CD4-positive, CD25-positive, alpha-beta regulatory T cell (primary cell): Measurements from ENCODE around the gene ERC1. TPM values are rescaled to one million over a fixed set of nuclear protein-coding genes. Genes with fewer than 3 reads are reported as not detected.
"Not testable (repeated sequence)": the region's sequence is repeated elsewhere in the genome, so short reads cannot be mapped to it uniquely, and the experiment has no call there.

Experiments
- ATAC-seq, 2 donors: fragments of 150-1000 bp; cut with Tn5 transposase; one replicate each; pipeline ENCODE4 v1.10.0; 2021; ENCODE audit warnings: low read depth in 2 of 2, moderate number of reproducible peaks in 2 of 2, moderate library complexity in 1 of 2
- DNase-seq, 3 donors: peaks; one replicate each; pipeline versions ENCODE4 v3.0.0 to v3.0.0-alpha.2; 2012 to 2022; ENCODE audit warnings: mixed read lengths in 1 of 3
- H3K27ac ChIP-seq: one replicate; pipeline ENCODE4 v1.7.0; 2013; ENCODE audit warnings: mild to moderate bottlenecking, low read length; ENCODE audit not compliant: insufficient read depth, poor library complexity, severe bottlenecking
- H3K27me3 ChIP-seq: one replicate; pipeline ENCODE4 v1.7.0; 2013; ENCODE audit warnings: low read length; ENCODE audit not compliant: control insufficient read depth, insufficient read depth
- H3K36me3 ChIP-seq: one replicate; pipeline ENCODE4 v1.7.0; 2013; ENCODE audit warnings: mild to moderate bottlenecking, low read length, moderate library complexity; ENCODE audit not compliant: control insufficient read depth, insufficient read depth
- H3K4me1 ChIP-seq: 2 replicates; pipeline ENCODE4 v1.7.0; 2013; ENCODE audit warnings: mild to moderate bottlenecking, low read length; ENCODE audit not compliant: insufficient read depth, control insufficient read depth, poor library complexity, severe bottlenecking
- H3K4me3 ChIP-seq: one replicate; pipeline ENCODE4 v1.7.0; 2013; ENCODE audit warnings: low read depth, mild to moderate bottlenecking, low read length, moderate library complexity
- H3K9me3 ChIP-seq, 2 experiments: 1 replicate in 1 of 2; 2 replicates in 1 of 2; pipeline ENCODE4 v1.7.0; 2013; ENCODE audit warnings: low read length in 2 of 2, mild to moderate bottlenecking in 1 of 2, moderate library complexity in 1 of 2; ENCODE audit not compliant: control insufficient read depth in 2 of 2
- H3K27ac Mint-ChIP-seq, 3 donors: one replicate each; pipeline ENCODE4 v1.8.0; 2020 to 2022; ENCODE audit warnings: mild to moderate bottlenecking in 3 of 3, mixed read lengths in 3 of 3, moderate library complexity in 2 of 3
- H3K27me3 Mint-ChIP-seq: one replicate; pipeline ENCODE4 v1.8.0; 2022; ENCODE audit warnings: mild to moderate bottlenecking, mixed read lengths
- H3K36me3 Mint-ChIP-seq: one replicate; pipeline ENCODE4 v1.8.0; 2020; ENCODE audit warnings: mixed read lengths
- H3K4me1 Mint-ChIP-seq, 4 donors: one replicate each; pipeline ENCODE4 v1.8.0; 2020 to 2022; ENCODE audit warnings: mixed read lengths in 4 of 4, mild to moderate bottlenecking in 1 of 4
- H3K4me3 Mint-ChIP-seq, 4 donors: one replicate each; pipeline ENCODE4 v1.8.0; 2020 to 2022; ENCODE audit warnings: mild to moderate bottlenecking in 4 of 4, mixed read lengths in 4 of 4, moderate library complexity in 3 of 4
- H3K9me3 Mint-ChIP-seq, 7 donors: one replicate each; pipeline ENCODE4 v1.8.0; 2020 to 2022; ENCODE audit warnings: mixed read lengths in 7 of 7, mild to moderate bottlenecking in 3 of 7, moderate library complexity in 2 of 7
- polyA plus RNA-seq, 4 donors: library from polyadenylated mRNA; unstranded; fragments of 300-500 nt; fragmentation: Illumina TruSeq; gene quantifications; one replicate each; pipeline ENCODE4 v1.2.3, GENCODE V29; 2021
- total RNA-seq: library from RNA; stranded (reverse); gene quantifications from one replicate; pipeline ENCODE4 v1.2.3, GENCODE V29; 2022

Gene ERC1
- total and polyA plus RNA-seq, 5 donors from 2014 or later: 5.7 to 46.5 (median 7.6) TPM

DNA sequence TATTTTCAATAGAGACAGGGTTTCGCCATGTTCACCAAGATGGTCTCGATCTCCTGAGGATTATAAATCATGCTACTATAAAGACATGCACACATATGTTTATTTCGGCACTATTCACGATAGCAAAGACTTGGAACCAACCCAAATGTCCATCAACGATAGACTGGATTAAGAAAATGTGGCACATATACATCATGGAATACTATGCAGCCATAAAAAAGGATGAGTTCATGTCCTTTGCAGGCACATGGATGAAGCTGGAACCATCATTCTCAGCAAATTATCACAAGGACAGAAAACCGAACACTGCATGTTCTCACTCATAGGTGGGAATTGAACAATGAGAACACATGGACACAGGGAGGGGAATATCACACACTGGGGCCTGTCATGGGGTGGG is 350.2 kb downstream of the ERC1 start:
- not testable (repeated sequence) for H3K27ac Mint-ChIP-seq, H3K4me3 ChIP-seq, H3K27ac ChIP-seq, DNase-seq, H3K36me3 ChIP-seq, H3K27me3 Mint-ChIP-seq, H3K9me3 ChIP-seq, H3K9me3 Mint-ChIP-seq, ATAC-seq, H3K27me3 ChIP-seq, H3K4me1 ChIP-seq, H3K4me3 Mint-ChIP-seq
- peaks cover 19% of the 10 kb centered on the region for H3K36me3 Mint-ChIP-seq
- H3K4me1 Mint-ChIP-seq: peaks cover 0 to 14% (median 0%) of the 10 kb centered on the region in 4 donors

DNA sequence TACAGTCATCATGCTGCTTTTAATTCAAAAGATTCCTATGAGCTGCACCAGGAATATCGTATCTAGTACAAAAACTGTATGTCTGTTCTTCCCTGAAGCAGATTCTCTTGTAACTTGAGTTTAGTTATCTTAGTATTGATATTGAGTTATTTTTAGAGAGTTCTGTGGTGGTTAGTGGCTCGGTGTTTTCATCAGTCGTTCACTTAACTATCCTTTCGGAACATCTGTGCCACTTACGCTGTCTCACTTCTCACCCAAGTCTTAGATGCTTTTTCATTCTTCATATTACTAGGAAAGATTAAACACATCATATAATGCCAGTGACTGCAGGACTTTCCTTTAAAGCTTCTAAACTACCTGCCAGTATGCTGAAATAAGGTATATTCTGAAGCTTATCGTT is 352.4 kb downstream of the ERC1 start:
- ATAC-seq (no peak), DNase-seq (no peak)
- no peaks in the 10 kb centered on the region for H3K27me3 ChIP-seq
- no peaks in the 10 kb centered on the region for H3K4me1 ChIP-seq
- Mint-ChIP-seq H3K36me3 (peaks cover 19% of the 10 kb centered on the region), H3K27me3 (no peaks in the 10 kb centered on the region), H3K4me1 (peaks cover 0 to 6% (median 0%) of the 10 kb centered on the region in 4 donors), H3K4me3 (no peak overlapping the region), H3K27ac (no peak overlapping the region), H3K9me3 (peaks cover 0 to 2% (median 0%) of the 10 kb centered on the region in 7 donors)
- no peak overlapping the region for H3K27ac ChIP-seq
- no peak overlapping the region for H3K4me3 ChIP-seq
- H3K9me3 ChIP-seq: no peaks in the 10 kb centered on the region
- no peaks in the 10 kb centered on the region for H3K36me3 ChIP-seq

DNA sequence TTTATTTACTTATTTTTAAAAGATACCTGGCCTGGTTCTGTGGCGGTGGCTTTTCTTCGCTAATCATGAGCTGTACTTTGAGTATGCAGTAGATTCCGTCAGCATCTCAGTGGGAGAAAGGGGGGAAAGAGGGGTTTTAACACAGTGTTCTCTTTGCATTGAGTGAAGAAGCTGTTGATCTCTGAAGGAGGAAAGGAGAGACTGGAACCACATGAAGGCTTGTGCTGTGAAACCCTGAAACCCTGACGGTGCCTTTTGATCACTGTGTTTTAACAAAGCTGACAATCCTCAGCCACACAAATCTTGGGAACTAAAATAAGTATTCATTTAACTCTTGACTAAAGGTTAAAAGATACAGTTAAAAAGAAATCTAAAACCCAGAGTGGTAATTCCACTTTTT is 353.2 kb downstream of the ERC1 start:
- DNase-seq (no peak), ATAC-seq (no peak)
- Histone ChIP-seq H3K36me3 (no peaks in the 10 kb centered on the region), H3K4me1 (no peaks in the 10 kb centered on the region), H3K9me3 (no peaks in the 10 kb centered on the region), H3K27me3 (no peaks in the 10 kb centered on the region), H3K4me3 (no peak overlapping the region), H3K27ac (no peak overlapping the region)
- peaks cover 0 to 2% (median 0%) of the 10 kb centered on the region in 7 donors for H3K9me3 Mint-ChIP-seq
- H3K4me3 Mint-ChIP-seq: no peak overlapping the region
- no peaks in the 10 kb centered on the region for H3K27me3 Mint-ChIP-seq
- peaks cover 0 to 4% (median 0%) of the 10 kb centered on the region in 4 donors for H3K4me1 Mint-ChIP-seq
- no peak overlapping the region for H3K27ac Mint-ChIP-seq
- peaks cover 19% of the 10 kb centered on the region for H3K36me3 Mint-ChIP-seq

DNA sequence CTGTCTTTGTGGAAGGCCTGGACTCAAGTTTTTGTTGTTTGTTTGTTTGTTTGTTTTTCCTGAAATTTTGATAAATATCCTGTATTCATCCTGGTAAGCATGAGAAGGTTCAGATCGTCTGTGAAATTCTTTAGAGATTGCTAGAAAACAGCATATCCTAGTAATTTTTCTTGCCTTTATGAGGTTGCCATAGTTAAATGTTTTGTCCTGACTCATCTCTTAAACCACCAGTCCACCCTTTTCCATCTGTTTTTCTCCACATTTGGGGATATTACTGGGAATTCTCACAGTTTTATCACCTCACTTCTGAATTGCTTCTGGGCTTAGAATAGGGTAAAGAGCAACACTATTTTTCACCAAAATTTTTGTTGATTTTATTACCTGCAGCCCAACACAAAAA is 355.1 kb downstream of the ERC1 start:
- H3K27ac Mint-ChIP-seq: no peak overlapping the region
- Histone ChIP-seq H3K36me3 (no peaks in the 10 kb centered on the region), H3K9me3 (no peaks in the 10 kb centered on the region), H3K27me3 (no peaks in the 10 kb centered on the region), H3K4me3 (no peak overlapping the region), H3K27ac (no peak overlapping the region), H3K4me1 (no peaks in the 10 kb centered on the region)
- DNase-seq: no peak
- peaks cover 0 to 2% (median 0%) of the 10 kb centered on the region in 7 donors for H3K9me3 Mint-ChIP-seq
- H3K4me1 Mint-ChIP-seq: peaks cover 0 to 4% (median 0%) of the 10 kb centered on the region in 4 donors
- no peak overlapping the region for H3K4me3 Mint-ChIP-seq
- ATAC-seq: no peak
- H3K36me3 Mint-ChIP-seq: peaks cover 15% of the 10 kb centered on the region
- no peaks in the 10 kb centered on the region for H3K27me3 Mint-ChIP-seq

DNA sequence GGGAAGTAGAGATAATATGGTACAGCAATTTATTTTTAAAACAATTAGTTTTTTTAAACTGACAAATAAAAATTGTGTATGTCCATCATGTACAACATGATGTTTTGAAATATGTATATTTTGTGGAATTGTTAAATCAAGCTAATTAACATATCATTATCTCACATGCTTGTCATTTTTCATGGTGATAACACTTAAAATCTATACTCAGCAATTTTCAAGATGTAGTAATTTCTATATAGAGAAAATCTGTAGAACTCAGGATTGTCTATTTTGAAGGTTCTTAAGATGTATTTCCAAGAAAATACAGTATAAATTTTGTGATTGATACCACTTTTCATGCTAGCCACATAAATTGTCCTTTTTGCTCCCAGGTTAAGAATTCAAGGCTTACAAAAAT is 356.3 kb downstream of the ERC1 start:
- Histone ChIP-seq H3K27ac (no peak overlapping the region), H3K4me1 (no peaks in the 10 kb centered on the region), H3K4me3 (no peak overlapping the region), H3K27me3 (no peaks in the 10 kb centered on the region), H3K36me3 (no peaks in the 10 kb centered on the region), H3K9me3 (no peaks in the 10 kb centered on the region)
- Mint-ChIP-seq H3K27ac (no peak overlapping the region), H3K4me3 (no peak overlapping the region), H3K27me3 (no peaks in the 10 kb centered on the region), H3K4me1 (peaks cover 0 to 4% (median 0%) of the 10 kb centered on the region in 4 donors), H3K36me3 (peaks cover 10% of the 10 kb centered on the region), H3K9me3 (no peaks in the 10 kb centered on the region)
- DNase-seq (no peak), ATAC-seq (no peak)

DNA sequence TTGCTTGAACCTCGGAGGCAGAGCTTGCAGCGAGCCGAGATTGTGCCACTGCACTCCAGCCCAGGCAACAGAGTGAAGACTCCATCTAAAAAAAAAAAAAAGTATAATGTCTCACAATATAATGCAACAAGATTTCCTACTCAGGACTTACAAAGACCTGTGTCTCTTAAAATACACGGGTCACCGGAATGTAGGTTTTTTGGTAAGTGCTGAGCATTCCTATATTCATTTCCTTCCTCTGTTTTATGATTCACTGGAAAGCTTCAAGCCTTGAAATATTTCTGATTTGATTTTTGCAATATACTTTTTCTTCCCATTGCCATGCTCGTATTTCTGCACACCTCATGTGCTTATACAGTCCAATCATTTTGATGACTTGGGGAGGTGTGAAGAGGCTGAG is 357.6 kb downstream of the ERC1 start:
- H3K27me3 Mint-ChIP-seq: no peaks in the 10 kb centered on the region
- H3K4me3 Mint-ChIP-seq: no peak overlapping the region
- no peak for ATAC-seq
- Histone ChIP-seq H3K9me3 (no peaks in the 10 kb centered on the region), H3K27ac (no peak overlapping the region), H3K4me3 (no peak overlapping the region), H3K27me3 (no peaks in the 10 kb centered on the region), H3K4me1 (no peaks in the 10 kb centered on the region), H3K36me3 (no peaks in the 10 kb centered on the region)
- H3K27ac Mint-ChIP-seq: no peak overlapping the region
- peaks cover 0 to 2% (median under 1%) of the 10 kb centered on the region in 4 donors for H3K4me1 Mint-ChIP-seq
- no peak for DNase-seq
- no peaks in the 10 kb centered on the region for H3K9me3 Mint-ChIP-seq
- peaks cover 11% of the 10 kb centered on the region for H3K36me3 Mint-ChIP-seq

DNA sequence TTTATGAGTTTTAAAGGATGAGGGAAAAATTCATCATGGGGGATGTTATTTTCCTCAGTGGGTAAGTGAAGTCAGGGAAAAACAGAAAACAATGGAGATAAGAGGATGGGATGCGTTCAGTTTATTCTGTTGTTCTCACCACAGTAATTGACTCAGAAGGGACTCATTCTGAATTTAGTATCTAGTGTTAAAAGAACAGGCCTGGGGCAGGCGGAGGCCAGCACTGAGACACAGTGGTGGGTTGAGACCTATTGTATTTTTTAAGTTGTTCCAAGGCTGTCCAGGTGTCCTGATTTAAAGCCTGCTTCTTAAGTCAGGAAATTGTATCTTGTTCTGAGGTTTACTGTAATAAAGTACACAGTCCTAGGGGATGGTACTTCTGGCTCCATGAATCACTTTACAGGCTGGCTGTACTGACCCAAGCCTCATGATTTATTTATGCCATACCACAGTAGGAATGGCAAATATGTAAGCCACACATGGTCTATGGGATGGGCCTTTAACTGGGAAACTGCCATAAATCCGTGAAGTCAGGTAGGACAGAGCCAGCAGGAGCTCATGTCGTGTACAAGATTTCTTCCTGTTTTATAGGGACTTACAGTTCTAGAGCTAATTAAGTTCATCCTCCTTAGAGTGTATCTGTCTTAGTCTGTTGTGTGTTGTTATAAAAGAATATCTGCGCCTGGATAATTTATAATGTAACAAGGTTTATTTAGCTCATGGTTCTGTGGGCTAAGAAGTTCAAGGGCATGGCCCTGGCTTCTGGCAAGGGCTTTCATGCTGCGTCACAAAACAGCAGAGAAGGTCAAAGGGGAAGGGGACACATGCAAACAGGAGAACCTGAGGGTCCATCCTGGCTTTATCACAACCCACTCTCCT is 359.3 kb downstream of the ERC1 start:
- H3K4me1 Mint-ChIP-seq: peaks cover 0 to 5% (median 0%) of the 10 kb centered on the region in 4 donors

DNA sequence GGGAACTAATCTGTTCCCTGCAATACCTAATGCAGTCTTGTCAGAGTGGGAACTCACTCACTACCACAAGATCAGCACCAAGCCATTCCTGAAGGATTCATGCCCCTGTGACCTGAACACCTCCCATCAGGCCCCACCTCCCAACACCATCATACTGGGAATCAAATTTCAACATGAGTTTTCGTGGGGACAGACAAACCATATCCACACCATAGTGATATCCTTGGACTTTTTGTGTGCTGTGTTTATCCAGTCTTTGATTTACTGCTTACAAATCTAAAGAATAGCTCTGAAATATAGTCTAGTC is 359.9 kb downstream of the ERC1 start:
- peaks cover 8% of the 10 kb centered on the region for H3K36me3 Mint-ChIP-seq
- H3K4me3 Mint-ChIP-seq: no peak overlapping the region

More for the DNA sequence above, 359.3 kb downstream of the ERC1 start:
- H3K36me3 Mint-ChIP-seq: peaks cover 12% of the 10 kb centered on the region
- Histone ChIP-seq H3K36me3 (no peaks in the 10 kb centered on the region), H3K27ac (no peak overlapping the region), H3K9me3 (no peaks in the 10 kb centered on the region), H3K4me3 (no peak overlapping the region), H3K27me3 (no peaks in the 10 kb centered on the region), H3K4me1 (no peaks in the 10 kb centered on the region)
- no peaks in the 10 kb centered on the region for H3K9me3 Mint-ChIP-seq
- ATAC-seq: no peak
- no peak for DNase-seq
- no peak overlapping the region for H3K4me3 Mint-ChIP-seq
- peak overlapping the region in 1 of 3 donors; percentile 38 for H3K27ac Mint-ChIP-seq
- H3K27me3 Mint-ChIP-seq: no peaks in the 10 kb centered on the region

More for the DNA sequence above, 359.9 kb downstream of the ERC1 start:
- H3K36me3 ChIP-seq: no peaks in the 10 kb centered on the region
- DNase-seq (no peak), ATAC-seq (no peak)
- H3K9me3 ChIP-seq: no peaks in the 10 kb centered on the region
- H3K27ac ChIP-seq: no peak overlapping the region
- H3K4me3 ChIP-seq: no peak overlapping the region
- Mint-ChIP-seq H3K27ac (peak overlapping the region in 1 of 3 donors; percentile 19), H3K9me3 (no peaks in the 10 kb centered on the region), H3K27me3 (no peaks in the 10 kb centered on the region), H3K4me1 (peaks cover 0 to 5% (median 0%) of the 10 kb centered on the region in 4 donors)
- H3K27me3 ChIP-seq: no peaks in the 10 kb centered on the region
- no peaks in the 10 kb centered on the region for H3K4me1 ChIP-seq
